ENCODE results near the gene GGTA1.
"Not testable (repeated sequence)": the region's sequence is repeated elsewhere in the genome, so short reads cannot be mapped to it uniquely, and the experiment has no call there.

Gene GGTA1

GRCh38 chr9:121478816-121479676 lies 20.6 kb downstream of the GGTA1 start:
- H3K4me1 ChIP-seq (ENCODE audit: control insufficient read depth, low read depth, low read length): no peaks in the 10 kb centered on the region
- no peak overlapping the region for H3K4me3 ChIP-seq (ENCODE audit: low read length)
- H3K27me3 ChIP-seq (ENCODE audit: control insufficient read depth, insufficient read depth, low read length): no peaks in the 10 kb centered on the region
- no peak overlapping the region for H3K9ac ChIP-seq (ENCODE audit: low read length)
- no peaks in the 10 kb centered on the region for H3K36me3 ChIP-seq (ENCODE audit: control insufficient read depth, low read depth, low read length)
- no peak overlapping the region for H3K27ac ChIP-seq (ENCODE audit: low read length)
- H3K9me3 ChIP-seq (ENCODE audit: control insufficient read depth, low read depth, low read length): no peaks in the 10 kb centered on the region

GRCh38 chr9:121476156-121476555 lies 23.5 kb downstream of the GGTA1 start:
- H3K27me3 ChIP-seq (ENCODE audit: control insufficient read depth, insufficient read depth, low read length): peaks cover 5% of the 10 kb centered on the region

DNA sequence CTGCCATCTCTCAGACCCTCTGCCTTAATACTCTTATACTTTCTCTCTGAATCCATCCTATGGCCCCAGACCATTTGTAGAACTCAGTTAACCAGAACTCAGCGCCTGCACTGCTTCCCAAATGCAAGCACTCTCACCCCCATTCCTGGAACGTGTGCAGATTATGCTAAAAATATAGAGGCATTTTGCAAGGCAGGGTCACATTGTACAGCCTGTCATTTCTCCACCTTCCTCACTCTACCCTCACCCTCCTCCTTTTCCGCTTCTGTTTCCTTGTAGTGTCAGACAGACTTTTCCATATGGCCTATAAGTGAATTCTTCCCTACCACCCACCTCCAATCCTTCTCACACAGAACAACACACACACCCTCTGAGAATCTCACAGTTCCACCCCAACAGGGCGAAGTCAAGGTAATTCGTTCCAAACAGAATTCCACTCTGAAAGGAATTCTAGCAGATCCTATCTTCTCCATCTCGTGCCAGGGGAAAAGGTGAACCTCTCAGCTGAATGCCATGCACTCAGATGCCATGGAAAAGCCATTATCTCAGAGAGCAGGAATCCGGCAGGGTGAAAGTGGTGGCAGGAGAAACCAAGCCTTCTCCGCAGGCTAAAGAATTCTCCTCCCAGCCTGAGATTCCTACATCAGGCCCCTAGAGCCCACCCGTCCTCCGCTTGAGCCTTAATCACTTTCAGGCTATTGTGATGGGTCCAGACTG lies 25.3 kb downstream of the GGTA1 start:
- Histone ChIP-seq H3K4me3 (ENCODE audit: low read length) (no peak overlapping the region), H3K36me3 (ENCODE audit: control insufficient read depth, low read depth, low read length) (no peaks in the 10 kb centered on the region), H3K27ac (ENCODE audit: low read length) (no peak overlapping the region), H3K9ac (ENCODE audit: low read length) (no peak overlapping the region), H3K9me3 (ENCODE audit: control insufficient read depth, low read depth, low read length) (no peaks in the 10 kb centered on the region), H3K27me3 (ENCODE audit: control insufficient read depth, insufficient read depth, low read length) (peaks cover 5% of the 10 kb centered on the region), H3K4me1 (ENCODE audit: control insufficient read depth, low read depth, low read length) (peaks cover 9% of the 10 kb centered on the region)

More at GRCh38 chr9:121476156-121476555, 23.5 kb downstream of the GGTA1 start:
- Histone ChIP-seq H3K4me3 (ENCODE audit: low read length) (no peak overlapping the region), H3K36me3 (ENCODE audit: control insufficient read depth, low read depth, low read length) (no peaks in the 10 kb centered on the region), H3K4me1 (ENCODE audit: control insufficient read depth, low read depth, low read length) (peaks cover 9% of the 10 kb centered on the region), H3K9me3 (ENCODE audit: control insufficient read depth, low read depth, low read length) (no peaks in the 10 kb centered on the region), H3K9ac (ENCODE audit: low read length) (no peak overlapping the region), H3K27ac (ENCODE audit: low read length) (no peak overlapping the region)

DNA sequence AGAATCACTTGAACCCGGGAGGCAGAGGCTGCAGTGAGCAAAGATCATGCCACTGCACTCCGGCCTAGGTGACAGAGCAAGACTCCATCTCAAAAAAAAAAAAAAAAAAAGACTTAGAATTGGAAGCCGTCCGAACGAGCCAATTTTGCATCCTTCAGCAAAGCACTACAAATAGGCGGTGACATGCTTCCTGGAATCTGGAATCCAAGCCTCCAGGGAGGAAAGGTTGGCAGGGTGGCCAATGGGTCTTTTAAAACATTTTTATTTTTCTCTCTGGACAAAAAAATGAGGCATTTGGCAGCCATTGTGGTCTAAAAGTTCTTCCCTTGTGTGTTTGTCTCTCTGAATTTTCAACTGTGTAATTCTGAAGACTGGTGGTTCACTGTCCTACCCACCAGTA lies 26.4 kb downstream of the GGTA1 start:
- Histone ChIP-seq H3K9me3 (ENCODE audit: control insufficient read depth, low read depth, low read length) (no peaks in the 10 kb centered on the region), H3K27ac (ENCODE audit: low read length) (no peak overlapping the region), H3K36me3 (ENCODE audit: control insufficient read depth, low read depth, low read length) (no peaks in the 10 kb centered on the region), H3K27me3 (ENCODE audit: control insufficient read depth, insufficient read depth, low read length) (peaks cover 5% of the 10 kb centered on the region), H3K9ac (ENCODE audit: low read length) (no peak overlapping the region), H3K4me1 (ENCODE audit: control insufficient read depth, low read depth, low read length) (peaks cover 9% of the 10 kb centered on the region), H3K4me3 (ENCODE audit: low read length) (no peak overlapping the region)

- Histone ChIP-seq H3K36me3 (ENCODE audit: control insufficient read depth, low read depth, low read length) (no peaks in the 10 kb centered on the region), H3K4me3 (ENCODE audit: low read length) (no peak overlapping the region), H3K27ac (ENCODE audit: low read length) (no peak overlapping the region), H3K9ac (ENCODE audit: low read length) (no peak overlapping the region), H3K27me3 (ENCODE audit: control insufficient read depth, insufficient read depth, low read length) (peaks cover 5% of the 10 kb centered on the region), H3K4me1 (ENCODE audit: control insufficient read depth, low read depth, low read length) (peaks cover 9% of the 10 kb centered on the region), H3K9me3 (ENCODE audit: control insufficient read depth, low read depth, low read length) (no peaks in the 10 kb centered on the region)
Measured at GRCh38 chr9:121472446-121472845, 27.2 kb downstream of the GGTA1 start.

GRCh38 chr9:121466142-121466541 lies 33.5 kb downstream of the GGTA1 start:
- Histone ChIP-seq H3K27ac (ENCODE audit: low read length) (no peak overlapping the region), H3K9ac (ENCODE audit: low read length) (no peak overlapping the region), H3K27me3 (ENCODE audit: control insufficient read depth, insufficient read depth, low read length) (no peaks in the 10 kb centered on the region), H3K4me3 (ENCODE audit: low read length) (no peak overlapping the region), H3K9me3 (ENCODE audit: control insufficient read depth, low read depth, low read length) (no peaks in the 10 kb centered on the region), H3K36me3 (ENCODE audit: control insufficient read depth, low read depth, low read length) (no peaks in the 10 kb centered on the region), H3K4me1 (ENCODE audit: control insufficient read depth, low read depth, low read length) (peaks cover 4% of the 10 kb centered on the region)

DNA sequence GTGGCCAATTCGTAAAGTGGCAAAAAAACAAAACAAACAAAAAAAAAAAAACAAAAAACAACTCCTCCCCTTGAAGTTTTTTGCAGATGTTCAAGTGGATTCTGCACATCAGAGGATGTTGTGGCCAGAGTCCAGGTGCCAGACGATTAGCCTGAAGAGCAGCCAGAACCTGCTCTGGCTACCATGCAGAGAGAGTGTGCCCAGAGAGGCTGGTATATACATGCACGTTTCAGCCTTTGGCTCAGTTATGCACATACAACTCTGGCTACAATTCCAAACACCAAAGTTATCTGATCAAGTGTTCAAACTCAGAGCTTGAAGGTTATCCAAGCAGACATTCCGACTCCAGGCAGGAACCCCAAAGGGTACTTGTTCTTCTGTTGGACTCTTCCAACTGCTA lies 34.7 kb downstream of the GGTA1 start:
- Histone ChIP-seq H3K4me3 (ENCODE audit: low read length) (no peak overlapping the region), H3K27me3 (ENCODE audit: control insufficient read depth, insufficient read depth, low read length) (no peaks in the 10 kb centered on the region), H3K9ac (ENCODE audit: low read length) (no peak overlapping the region), H3K4me1 (ENCODE audit: control insufficient read depth, low read depth, low read length) (peaks cover 4% of the 10 kb centered on the region), H3K36me3 (ENCODE audit: control insufficient read depth, low read depth, low read length) (no peaks in the 10 kb centered on the region), H3K9me3 (ENCODE audit: control insufficient read depth, low read depth, low read length) (no peaks in the 10 kb centered on the region), H3K27ac (ENCODE audit: low read length) (no peak overlapping the region)

GRCh38 chr9:121463026-121463807 lies 36.4 kb downstream of the GGTA1 start:
- Histone ChIP-seq H3K27me3 (ENCODE audit: control insufficient read depth, insufficient read depth, low read length) (no peaks in the 10 kb centered on the region), H3K4me1 (ENCODE audit: control insufficient read depth, low read depth, low read length) (peaks cover 4% of the 10 kb centered on the region), H3K9ac (ENCODE audit: low read length) (no peak overlapping the region), H3K27ac (ENCODE audit: low read length) (no peak overlapping the region), H3K36me3 (ENCODE audit: control insufficient read depth, low read depth, low read length) (no peaks in the 10 kb centered on the region), H3K4me3 (ENCODE audit: low read length) (no peak overlapping the region), H3K9me3 (ENCODE audit: control insufficient read depth, low read depth, low read length) (no peaks in the 10 kb centered on the region)

GRCh38 chr9:121459513-121459912 lies 40.1 kb downstream of the GGTA1 start:
- Histone ChIP-seq H3K4me1 (ENCODE audit: control insufficient read depth, low read depth, low read length) (peaks cover 4% of the 10 kb centered on the region), H3K27me3 (ENCODE audit: control insufficient read depth, insufficient read depth, low read length) (no peaks in the 10 kb centered on the region)

GRCh38 chr9:121458449-121458848 lies 41.2 kb downstream of the GGTA1 start:
- not testable (repeated sequence) for H3K36me3 ChIP-seq (ENCODE audit: control insufficient read depth, low read depth, low read length); H3K9me3 ChIP-seq (ENCODE audit: control insufficient read depth, low read depth, low read length); H3K4me1 ChIP-seq (ENCODE audit: control insufficient read depth, low read depth, low read length); H3K4me3 ChIP-seq (ENCODE audit: low read length); H3K27ac ChIP-seq (ENCODE audit: low read length); H3K9ac ChIP-seq (ENCODE audit: low read length); H3K27me3 ChIP-seq (ENCODE audit: control insufficient read depth, insufficient read depth, low read length)

More at GRCh38 chr9:121459513-121459912, 40.1 kb downstream of the GGTA1 start:
- no peak overlapping the region for H3K27ac ChIP-seq (ENCODE audit: low read length)
- H3K9me3 ChIP-seq (ENCODE audit: control insufficient read depth, low read depth, low read length): no peaks in the 10 kb centered on the region
- H3K36me3 ChIP-seq (ENCODE audit: control insufficient read depth, low read depth, low read length): no peaks in the 10 kb centered on the region
- H3K9ac ChIP-seq (ENCODE audit: low read length): no peak overlapping the region
- H3K4me3 ChIP-seq (ENCODE audit: low read length): no peak overlapping the region

DNA sequence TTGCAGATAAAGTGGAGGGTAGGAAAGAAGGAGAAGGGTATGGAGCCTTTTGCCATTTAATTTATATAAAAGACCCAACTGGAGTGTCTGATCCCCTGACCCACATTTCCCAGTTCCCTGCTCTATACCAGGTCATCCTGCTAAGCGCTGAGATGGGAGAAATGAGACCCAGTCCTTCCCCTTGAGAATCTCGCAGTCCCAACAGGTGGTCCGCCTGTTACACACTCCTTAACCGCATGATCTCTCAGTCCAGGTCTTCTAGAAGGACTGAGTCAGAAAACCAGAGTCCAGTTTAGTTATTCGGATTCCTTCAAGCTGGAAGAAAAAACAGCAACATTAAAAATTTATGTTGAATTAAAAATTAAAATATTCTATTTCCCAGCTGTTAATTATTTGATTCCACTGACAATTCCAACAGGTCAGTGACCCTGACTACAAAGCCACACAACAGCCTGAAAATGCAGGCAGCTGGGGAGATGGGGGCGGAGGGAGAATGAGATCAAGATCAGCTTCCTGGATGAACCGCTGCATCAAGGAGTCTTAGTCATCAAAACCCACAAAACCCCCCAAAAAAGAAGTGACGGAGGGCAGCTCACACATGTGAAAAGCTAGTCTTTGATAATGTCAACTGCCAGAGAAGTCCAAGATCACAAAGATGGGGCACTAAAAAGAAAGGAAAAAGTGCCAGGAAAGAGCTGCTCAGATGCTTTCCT lies 44.0 kb downstream of the GGTA1 start:
- H3K9me3 ChIP-seq (ENCODE audit: control insufficient read depth, low read depth, low read length): no peaks in the 10 kb centered on the region
- no peaks in the 10 kb centered on the region for H3K27me3 ChIP-seq (ENCODE audit: control insufficient read depth, insufficient read depth, low read length)
- H3K36me3 ChIP-seq (ENCODE audit: control insufficient read depth, low read depth, low read length): no peaks in the 10 kb centered on the region
- peaks cover 9% of the 10 kb centered on the region for H3K4me1 ChIP-seq (ENCODE audit: control insufficient read depth, low read depth, low read length)
- no peak overlapping the region for H3K9ac ChIP-seq (ENCODE audit: low read length)
- no peak overlapping the region for H3K4me3 ChIP-seq (ENCODE audit: low read length)
- no peak overlapping the region for H3K27ac ChIP-seq (ENCODE audit: low read length)
